Activated gamma-delta T cell treated with Interleukin-2 at 50 U/mL for 16 hours (primary cell): ENCODE results near the gene THRAP3.
A peak's percentile ranks its signal among the peaks of the same experiment; 100 is the strongest.

Experiments used
- DNase-seq: peaks from one replicate; pipeline ENCODE4 v3.0.0-alpha.2; 2020

THRAP3 gene

GRCh38 chr1:36328713-36329112 lies 104.5 kb downstream of the THRAP3 start:
- no peak for DNase-seq

- no peak for DNase-seq
Observed at GRCh38 chr1:36329817-36330216, 105.6 kb downstream of the THRAP3 start.

GRCh38 chr1:36330940-36331339 lies 106.7 kb downstream of the THRAP3 start:
- no peak for DNase-seq

GRCh38 chr1:36337830-36338229 lies 113.6 kb downstream of the THRAP3 start:
- DNase-seq, result no peak

- DNase-seq, result no peak
Observed at GRCh38 chr1:36339215-36339614, 115.0 kb downstream of the THRAP3 start.

- no peak for DNase-seq
Observed at GRCh38 chr1:36339615-36340014, 115.4 kb downstream of the THRAP3 start.

- no peak for DNase-seq
Observed at GRCh38 chr1:36341626-36342320, 117.5 kb downstream of the THRAP3 start.

GRCh38 chr1:36342426-36343185 lies 118.4 kb downstream of the THRAP3 start:
- peak; percentile 61 for DNase-seq

- DNase-seq, result no peak
Observed at GRCh38 chr1:36343651-36344394, 119.6 kb downstream of the THRAP3 start.

- DNase-seq, result no peak
Observed at GRCh38 chr1:36344395-36344680, 120.1 kb downstream of the THRAP3 start.

GRCh38 chr1:36345353-36345752 lies 121.1 kb downstream of the THRAP3 start:
- DNase-seq, result no peak

GRCh38 chr1:36346741-36347370 lies 122.6 kb downstream of the THRAP3 start:
- no peak for DNase-seq

- no peak for DNase-seq
Observed at GRCh38 chr1:36349241-36349671, 125.0 kb downstream of the THRAP3 start.

GRCh38 chr1:36349839-36350238 lies 125.6 kb downstream of the THRAP3 start:
- DNase-seq, result no peak

- DNase-seq, result peak; percentile 18
Observed at GRCh38 chr1:36350659-36351226, 126.5 kb downstream of the THRAP3 start.

GRCh38 chr1:36351227-36351977 lies 127.2 kb downstream of the THRAP3 start:
- DNase-seq, result no peak

GRCh38 chr1:36352125-36352909 lies 128.1 kb downstream of the THRAP3 start:
- DNase-seq, result no peak

GRCh38 chr1:36352910-36353878 lies 129.0 kb downstream of the THRAP3 start:
- DNase-seq, result no peak

GRCh38 chr1:36354486-36354885 lies 130.2 kb downstream of the THRAP3 start:
- DNase-seq, result no peak
